HG02852 (cell line): ENCODE measurements around the gene ISM2.
"Not testable (repeated sequence)": the region's sequence is repeated elsewhere in the genome, so short reads cannot be mapped to it uniquely, and the experiment has no call there.

Source experiments
- ATAC-seq: cut with Tn5 transposase; IDR thresholded peaks from one replicate; pipeline ENCODE4 v1.9.1; 2021; ENCODE audit warnings: mild to moderate bottlenecking, moderate library complexity; ENCODE audit not compliant: unreplicated experiment

ISM2 gene

DNA sequence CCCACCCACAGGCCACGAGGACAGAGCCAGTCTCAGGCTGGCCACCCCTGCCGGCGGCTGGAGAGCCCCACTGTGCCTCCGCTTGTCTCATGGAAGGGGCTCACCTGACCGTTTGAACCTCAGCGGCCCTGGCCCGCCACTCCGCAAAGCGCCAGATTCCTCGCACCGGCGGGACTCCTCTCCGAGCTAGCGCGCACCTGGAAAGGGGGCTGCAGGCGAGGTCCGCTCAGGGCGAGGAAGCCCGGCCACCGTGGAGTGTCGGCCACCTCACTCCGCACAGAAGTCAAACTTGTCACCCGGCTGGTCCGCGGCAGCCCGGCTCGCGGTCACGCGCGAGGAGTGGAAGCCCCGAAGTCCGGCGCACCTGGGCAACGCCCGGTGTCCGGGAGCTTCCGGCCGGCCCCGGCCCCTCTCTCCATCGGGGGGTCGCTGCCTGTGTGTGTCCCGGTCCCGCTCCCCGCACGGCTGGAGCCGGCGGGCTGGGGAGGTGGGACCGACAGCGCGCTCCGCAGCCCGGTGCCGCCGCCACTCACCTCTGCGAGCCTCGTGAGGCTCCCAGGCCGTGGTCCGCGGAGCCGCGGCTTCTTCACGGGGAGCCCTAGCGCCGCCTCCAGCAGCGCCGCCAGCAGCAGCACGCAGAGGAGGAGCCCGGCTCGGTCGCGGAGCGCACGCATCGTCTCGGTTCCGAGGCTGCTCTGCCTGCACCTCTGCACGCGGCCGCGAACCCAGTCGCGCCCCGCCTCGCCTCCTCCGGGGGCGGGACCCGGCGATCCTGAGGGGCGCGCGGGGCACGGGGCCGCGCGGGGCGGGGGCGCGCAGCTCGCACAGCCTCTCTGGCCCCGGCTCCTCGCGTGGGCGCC is at the start of gene ISM2:
TSS of gene ISM2 (minus strand) at position 697 of the 860 bp plus-strand sequence. CDS start at position 674, 23 bp downstream.
- peak; percentile 70 for ATAC-seq

DNA sequence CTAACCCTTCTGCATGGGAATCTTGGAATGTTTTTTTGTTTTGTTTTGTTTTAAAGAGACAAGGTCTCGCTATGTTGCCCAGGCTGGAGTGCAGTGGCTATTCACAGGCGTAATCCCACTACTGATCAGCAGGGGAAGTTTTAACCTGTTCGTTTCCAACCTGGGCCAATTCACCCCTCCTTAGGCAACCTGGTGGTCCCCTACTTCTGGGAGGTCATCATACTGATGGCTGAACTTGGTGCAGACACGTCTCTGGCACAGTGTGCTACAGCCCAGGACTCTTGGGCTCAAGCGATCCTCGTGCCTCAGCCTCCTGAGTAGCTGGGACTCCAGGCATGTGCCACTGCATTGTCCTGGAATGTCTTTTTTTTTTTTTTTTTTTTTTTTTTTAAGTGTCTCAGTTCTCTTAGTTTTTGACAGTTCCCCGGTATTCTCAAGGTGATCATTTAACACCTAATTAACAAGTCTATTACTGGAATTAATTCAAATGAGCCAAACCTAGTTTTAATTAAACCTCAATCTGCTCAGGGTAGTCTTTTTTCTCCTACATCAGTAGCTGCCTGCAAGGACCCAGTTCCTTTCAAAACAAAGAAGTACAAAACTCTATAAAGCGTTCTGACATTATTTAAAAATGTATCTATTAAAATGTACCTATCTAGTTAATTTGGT is 49.0 kb upstream of the ISM2 start:
- ATAC-seq = no peak

DNA sequence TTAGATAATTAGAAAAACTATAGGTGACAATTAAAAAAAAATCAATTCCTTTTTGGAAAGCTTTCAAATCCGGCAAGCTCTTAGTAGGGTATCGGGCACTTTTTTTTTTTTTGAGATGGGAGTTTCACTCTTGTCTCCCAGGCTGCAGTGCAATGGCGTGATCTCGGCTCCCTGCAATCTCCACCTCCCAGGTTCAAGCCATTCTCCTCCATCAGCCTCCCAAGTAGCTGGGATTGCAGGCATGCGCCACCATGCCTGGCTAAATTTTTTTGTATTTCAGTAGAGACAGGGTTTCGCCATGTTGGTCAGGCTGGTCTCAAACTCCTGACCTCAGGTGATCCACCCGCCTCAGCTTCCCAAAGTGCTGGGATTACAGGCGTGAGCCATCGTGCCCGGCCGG is 46.6 kb upstream of the ISM2 start:
- ATAC-seq = not testable (repeated sequence)

DNA sequence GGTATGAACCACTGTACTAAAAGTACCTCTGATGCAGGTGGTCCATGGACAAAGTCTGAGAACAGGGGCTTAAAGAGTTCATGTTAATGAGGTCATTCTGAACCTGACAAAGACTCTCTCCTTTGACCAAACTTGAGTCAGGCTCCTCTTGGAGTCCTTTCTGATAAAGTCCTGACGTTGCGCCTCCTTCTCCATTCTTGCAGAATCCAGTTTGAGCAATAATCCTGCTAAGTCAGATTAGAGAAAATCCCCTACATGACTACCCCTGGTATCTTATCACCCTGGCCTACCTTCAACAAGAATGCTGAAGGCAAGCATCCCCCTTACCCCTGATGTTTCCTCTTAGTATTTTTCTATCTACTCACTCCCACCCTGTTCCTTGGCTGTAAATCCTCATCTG is 46.0 kb upstream of the ISM2 start:
- no peak for ATAC-seq

DNA sequence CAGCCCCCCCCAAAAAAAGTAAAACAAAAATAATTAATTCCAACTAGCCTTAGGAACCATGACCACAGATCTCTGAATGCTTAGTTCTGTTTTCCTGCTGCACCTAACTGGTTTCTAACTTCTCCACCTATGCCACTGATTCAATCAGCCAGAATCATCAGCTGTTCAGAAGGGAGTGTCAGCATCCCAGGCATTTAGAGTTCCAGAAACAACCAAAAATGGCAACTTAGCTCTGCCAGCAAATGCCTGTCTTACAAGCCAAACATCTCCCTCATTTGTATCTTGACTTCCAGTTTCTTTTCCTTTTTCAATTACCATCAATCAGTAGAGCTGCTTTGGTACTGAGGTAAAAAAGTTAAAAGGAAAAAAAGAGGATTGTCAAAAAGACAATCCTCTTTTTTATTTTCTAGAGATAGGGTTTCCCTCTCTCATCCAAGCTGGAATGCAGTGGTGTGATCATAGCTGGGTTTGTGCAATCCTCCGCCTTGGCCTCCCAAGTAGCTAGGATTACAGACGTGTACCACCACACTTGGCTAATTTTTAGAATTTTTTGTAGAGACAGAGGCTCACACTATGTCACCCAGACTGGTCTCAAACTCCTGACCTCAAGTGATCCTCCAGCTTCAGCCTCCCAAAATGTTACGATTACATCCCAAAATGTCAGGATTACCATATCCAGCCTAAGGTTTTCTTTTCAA is 45.2 kb upstream of the ISM2 start:
- no peak for ATAC-seq

DNA sequence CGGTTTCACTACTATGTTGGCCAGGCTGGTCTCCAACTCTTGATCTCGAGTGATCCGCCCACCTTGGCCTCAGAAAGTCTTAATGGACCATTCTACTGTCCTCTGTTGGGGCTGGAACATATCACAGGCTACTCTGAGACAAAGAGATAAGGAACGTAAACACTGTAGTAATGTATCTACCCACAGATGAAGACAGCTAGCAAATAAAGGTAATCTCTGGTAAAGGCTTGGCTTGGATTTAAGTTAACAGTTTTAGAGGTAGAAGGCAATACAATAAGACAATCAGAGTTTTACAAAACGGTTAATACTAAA is 44.6 kb upstream of the ISM2 start:
- no peak for ATAC-seq

DNA sequence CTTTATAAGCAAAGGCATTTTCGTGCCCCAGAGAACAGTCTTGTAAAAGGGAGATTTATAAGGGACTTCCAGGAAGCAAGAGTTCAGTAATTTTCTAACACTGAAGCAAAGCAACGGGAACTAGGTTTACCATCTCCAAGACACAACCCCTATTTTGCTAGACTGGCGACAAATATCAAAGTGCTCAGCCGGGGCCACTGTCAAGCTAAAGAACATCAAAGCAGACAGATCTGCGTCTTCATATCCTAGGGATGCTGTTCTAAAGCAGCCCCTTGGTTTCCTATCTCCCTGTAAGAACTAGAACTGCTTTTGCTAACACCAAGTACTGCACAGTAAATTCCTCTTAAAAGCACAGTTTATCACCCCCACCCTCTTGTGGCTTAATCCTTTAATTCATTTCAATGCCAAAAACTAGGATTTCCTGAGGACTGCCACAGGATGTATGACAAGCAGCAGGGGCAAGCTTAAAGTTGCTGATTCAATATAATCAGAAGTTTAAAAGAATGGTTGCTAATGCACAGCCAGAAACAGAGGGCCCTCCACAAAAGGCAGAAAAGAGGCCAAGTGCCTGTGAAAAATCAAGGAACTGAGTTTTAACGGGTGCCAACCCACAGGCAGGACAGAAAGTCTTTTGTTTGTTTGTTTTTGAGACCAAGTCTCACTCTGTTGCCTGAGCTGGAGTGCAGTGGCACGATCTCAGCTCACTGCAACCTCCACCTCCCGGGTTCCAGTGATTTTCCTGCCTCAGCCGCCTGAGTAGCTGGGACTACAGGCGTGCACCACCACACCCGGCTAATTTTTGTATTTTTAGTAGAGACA is 44.0 kb upstream of the ISM2 start:
- no peak for ATAC-seq

DNA sequence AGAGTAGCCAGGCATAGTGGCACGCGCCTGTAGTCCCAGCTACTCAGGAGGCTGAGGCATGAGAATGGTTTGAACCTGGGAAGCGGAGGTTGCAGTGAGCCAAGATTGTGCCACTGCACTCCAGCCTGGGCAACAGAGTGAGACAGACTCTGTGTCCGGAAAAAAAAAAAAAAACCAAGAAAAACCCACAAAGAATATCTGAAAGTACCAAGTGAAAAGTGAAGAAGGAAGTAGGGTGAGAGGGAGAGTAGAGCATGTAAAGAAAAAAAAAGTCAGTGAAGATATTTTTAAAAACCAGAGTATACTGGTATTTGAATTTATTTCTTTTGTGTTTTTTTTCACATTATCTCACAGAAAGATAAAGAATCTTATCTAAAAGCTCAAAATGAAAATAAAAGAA is 43.3 kb upstream of the ISM2 start:
- peak; percentile 64 for ATAC-seq

DNA sequence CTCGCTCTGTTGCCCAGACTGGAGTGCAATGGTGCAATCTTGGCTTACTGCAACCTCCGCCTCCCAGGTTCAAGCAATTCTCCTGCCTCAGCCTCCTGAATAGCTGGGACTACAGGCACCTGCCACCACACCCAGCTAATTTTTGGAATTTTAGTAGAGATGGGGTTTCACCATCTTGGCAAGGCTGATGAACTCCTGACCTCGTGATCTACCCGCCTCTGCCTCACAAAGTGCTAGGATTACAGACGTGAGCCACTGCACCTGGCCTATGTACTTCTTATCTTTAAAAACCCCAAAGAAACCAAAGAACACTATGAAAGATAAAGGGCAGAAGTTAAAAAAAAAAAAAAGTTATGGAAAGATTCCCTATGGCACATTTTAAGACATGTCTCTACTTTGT is 38.3 kb upstream of the ISM2 start:
- ATAC-seq = not testable (repeated sequence)

DNA sequence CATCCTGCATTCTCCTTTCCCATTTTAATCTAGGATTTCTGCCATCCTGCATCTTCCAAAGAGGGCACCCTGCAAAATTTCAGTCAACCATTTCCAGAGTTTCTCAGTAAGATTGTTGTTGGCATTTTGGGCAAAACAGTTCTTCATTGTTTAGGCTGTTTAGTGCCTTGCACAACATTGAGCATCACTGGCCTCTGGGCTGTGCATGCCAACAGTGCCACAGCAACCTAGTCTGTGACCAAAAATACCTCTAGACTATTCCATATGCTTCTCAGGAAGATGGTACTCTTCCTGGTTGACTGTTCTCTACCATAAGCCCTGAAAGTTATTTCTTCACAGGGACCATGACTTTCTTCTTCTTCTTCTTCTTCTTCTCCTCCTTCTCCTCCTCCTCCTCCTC is 32.5 kb upstream of the ISM2 start:
- ATAC-seq = no peak

DNA sequence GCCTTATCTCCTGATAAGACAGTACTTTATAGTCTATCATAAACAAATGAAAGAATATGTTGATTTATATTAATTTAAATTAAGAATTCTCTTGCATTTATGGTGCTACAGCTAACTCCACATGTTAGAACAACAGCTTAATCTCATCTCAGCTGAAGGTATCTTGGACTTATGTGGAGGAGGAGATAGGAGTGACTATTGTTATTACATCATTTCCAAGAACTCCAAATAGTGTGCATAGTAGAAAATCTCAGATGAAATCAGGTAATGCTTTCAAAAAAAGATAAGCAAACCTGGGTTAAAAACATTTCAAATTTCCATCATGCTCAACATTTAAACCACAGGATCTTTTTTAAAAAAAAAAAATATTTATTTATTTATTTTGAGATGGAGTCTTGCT is 31.3 kb upstream of the ISM2 start:
- ATAC-seq = no peak

DNA sequence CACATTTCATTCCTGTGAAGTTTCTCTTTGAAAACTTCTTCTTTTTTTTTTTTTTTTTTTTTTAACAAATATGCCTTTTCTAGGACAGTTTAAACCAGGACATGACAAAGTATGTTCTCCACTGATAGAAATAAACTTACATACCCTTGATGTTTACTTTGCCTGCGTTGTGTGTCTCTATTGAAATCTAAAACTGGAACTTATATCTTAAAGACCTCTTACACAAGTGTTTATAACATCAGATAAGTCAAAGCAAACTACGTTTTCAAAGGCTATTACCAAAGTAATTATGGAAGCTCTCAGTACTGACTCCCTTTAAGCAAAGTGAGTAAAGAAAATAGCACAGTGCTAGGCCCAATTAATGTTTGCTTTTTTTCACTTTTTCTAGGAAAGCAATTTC is 30.6 kb upstream of the ISM2 start:
- ATAC-seq = no peak

DNA sequence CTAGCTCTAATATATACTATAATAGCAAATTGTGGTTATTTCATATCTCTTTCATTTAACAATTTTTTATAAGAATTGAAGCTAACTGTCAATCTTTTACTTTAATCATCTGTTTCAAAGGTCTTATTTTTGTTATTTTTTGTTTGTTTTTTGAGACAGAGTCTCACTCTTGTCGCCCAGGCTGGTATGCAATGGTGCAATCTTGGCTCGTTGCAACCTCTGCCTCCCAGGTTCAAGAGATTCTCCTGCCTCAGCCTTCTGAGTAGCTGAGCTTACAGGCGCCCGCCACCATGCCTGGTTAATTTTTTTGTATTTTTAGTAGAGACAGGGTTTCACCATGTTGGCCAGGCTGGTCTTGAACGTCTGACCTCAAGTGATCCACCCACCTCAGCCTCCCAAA is 30.1 kb upstream of the ISM2 start:
- ATAC-seq = not testable (repeated sequence)

DNA sequence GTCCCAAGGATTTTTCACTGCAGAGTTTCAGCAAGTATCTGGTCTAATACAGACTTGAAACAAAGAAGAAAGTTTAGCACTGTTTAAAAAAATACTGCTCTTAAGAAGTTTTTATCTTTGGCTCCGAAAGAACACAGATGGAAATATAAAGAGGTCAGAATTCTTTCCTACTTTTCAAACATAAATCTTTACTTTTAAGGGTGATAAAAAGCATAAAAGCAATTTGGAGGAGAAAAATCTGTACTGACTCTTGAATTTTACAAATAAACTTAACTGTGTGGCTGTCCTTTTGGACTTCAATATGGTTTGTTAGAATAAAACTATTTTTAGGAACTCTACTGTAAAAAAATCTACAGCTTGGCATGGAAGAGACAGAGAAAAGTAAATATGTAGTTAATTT is 27.6 kb upstream of the ISM2 start:
- ATAC-seq = no peak

DNA sequence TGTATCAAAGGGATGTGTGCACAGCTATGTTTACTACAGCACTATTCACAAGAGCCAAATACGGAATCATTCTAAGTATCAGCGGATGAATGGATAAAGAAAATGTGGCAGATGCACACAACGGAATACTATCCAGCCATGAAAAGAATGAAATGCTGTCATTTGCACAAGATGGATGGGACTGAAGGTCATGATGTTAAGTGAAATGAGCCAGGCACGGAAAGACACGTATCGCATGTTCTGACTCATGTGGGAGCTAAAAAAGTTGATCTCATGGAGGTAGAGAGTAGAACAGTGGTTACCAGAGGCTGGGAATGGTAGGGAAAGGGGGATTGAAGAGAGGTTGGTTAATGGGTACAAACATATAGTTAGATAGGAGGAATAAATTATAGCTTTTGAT is 25.9 kb upstream of the ISM2 start:
- ATAC-seq = no peak

DNA sequence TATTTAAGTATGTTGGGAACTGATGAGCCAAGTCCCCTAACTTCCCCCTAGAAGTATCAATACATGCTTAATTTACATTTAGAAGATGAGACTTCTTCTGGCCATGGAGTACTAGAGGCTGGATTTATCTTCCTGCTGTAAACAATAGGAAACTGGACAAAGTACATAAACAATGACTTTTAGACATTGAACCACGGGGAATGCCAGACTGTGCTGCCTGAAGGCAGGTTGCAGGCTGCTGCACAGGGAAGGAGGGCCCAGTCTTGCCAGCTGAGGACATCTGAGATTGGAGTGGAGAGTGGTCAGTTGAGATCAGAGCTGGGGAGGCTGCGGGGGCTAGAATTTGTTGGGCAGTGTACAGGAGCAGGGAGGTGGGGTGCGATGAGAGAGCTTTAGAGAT is 24.5 kb upstream of the ISM2 start:
- no peak for ATAC-seq

DNA sequence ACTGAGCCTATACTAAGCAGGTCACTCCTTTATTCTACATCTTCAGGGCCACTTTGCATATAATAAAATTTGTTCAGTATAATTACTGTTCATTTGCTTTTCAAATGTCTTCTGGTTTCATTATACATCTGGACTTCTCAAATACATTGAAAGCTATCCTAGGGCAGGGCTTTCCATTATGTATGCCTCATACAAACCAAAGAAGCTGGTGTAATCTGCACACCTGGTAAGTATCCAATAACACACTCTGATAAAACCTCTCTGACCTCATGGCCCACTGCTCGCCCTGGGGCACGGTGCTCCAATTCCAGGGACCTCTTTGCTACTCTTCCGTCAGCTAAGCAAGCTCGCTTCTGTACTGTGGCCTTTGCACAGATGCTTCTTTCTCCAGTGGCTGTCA is 21.9 kb upstream of the ISM2 start:
- ATAC-seq = no peak

DNA sequence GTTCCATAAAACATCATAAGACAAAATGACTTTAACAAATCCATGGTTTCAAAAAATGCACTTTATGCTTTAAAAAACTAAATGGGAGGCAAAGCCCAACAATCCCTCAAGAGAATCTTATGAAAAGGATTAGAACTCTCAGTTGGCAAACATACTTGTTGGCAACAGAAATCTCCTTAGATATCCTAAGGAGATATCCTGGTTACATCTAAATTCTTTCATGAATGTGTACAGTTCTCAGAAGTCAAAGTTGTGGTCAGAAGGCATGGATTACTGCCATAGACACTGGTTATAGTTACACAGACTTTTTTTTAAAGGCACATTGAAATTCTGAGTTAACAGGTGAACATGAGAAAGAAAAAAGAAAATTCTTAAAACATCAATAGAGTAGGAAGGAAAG is 17.5 kb upstream of the ISM2 start:
- ATAC-seq = no peak

DNA sequence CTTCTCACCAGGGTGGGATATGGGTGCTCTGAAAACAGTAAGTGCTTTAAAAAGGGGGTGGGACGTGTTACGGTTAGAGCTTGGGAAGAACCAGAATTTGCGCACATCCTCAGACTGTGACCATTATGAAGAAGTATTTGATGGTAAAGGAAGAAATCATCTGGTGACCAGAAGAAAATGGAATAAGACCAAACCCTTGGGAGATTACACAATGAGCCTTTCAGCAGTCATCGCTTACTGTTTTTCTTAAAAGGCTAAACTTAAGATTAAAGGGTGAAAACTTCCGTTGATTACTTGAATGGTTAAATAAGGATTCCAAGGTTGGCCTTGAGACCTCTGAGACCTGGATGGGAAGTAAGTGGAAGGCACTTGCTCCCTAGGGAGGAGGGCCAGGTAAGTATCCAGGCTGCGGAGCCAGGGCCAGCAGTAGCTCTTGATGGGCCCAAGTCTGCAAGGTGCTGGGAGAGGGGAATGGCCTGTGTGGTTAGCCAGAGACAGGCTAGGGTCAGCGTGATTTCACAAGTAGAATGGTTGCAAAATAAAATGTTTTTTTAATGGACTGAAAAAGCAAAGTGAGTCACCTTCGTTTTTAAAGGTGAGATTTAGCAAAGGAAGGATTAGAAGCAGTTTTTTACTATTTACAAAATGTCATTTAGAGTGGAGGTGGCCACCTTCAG is 13.0 kb upstream of the ISM2 start:
- no peak for ATAC-seq

DNA sequence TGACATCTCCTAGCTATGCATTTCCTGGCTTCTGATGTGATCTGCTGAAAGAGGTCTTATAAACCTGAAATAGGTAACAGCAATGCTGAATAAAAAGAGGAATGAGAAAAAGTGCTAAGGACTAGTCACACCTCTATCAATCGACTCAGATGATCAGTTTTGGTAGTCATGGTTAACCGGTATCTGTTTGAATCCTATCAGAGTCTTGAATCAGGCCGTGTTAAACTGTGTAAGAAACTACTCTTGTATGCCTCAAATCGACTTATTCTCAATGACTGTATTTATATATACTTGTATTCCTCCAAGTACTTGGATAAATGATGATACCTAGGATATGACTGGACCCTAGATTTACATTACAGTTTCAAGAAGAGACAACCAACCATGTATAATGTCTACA is 10.8 kb upstream of the ISM2 start:
- no peak for ATAC-seq

DNA sequence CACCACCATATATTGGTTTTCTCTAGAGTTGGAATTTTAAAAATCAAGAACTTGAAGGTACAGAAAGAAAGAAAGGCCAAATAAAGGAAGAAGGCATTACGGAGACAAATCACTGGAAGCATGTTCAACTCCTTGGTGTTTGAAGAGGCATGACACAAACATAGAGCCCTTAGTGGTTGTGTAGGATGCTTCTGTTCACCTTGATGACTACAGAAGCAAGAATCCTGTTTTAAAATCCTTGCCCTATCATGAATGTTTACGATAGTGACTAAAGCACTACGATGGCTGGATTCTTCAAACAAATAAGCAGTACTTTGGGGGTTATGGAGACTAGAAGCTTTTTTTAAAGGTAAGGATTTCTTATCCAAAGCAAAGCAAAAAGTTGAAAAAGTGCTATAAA is 10.3 kb upstream of the ISM2 start:
- ATAC-seq = no peak
